Neural cell (in vitro differentiated cells): Measurements from ENCODE around the gene CFAP65. TPM values are rescaled to one million over a fixed set of nuclear protein-coding genes. Genes with fewer than 3 reads are reported as not detected.

ENCODE experiments used
- H2AFZ ChIP-seq: fragments of 200-600, 300-800 bp; sonication (generic), shearing (Covaris generic); 2 replicates; pipeline ENCODE4 v1.6.0; 2014; ENCODE audit warnings: low read depth, mild to moderate bottlenecking, antibody characterized with exemption, low read length, moderate library complexity
- H3F3A ChIP-seq: fragments of 200-600 bp; shearing (Covaris generic); 2 replicates; pipeline ENCODE4 v1.6.1; 2016; ENCODE audit warnings: mild to moderate bottlenecking, moderate library complexity, mixed read lengths, antibody characterized with exemption, low read length; ENCODE audit not compliant: insufficient read depth, poor library complexity, severe bottlenecking
- H3K27ac ChIP-seq: fragments of 200-600, 300-800 bp; sonication (generic), shearing (Covaris generic); 2 replicates; pipeline ENCODE4 v1.5.1; 2014; ENCODE audit warnings: mild to moderate bottlenecking, low read length, moderate library complexity
- H3K27me3 ChIP-seq: fragments of 300-800, 200-600 bp; sonication (generic), shearing (Covaris generic); 2 replicates; pipeline ENCODE4 v1.6.0; 2014; ENCODE audit warnings: mild to moderate bottlenecking, low read depth, low read length, moderate library complexity; ENCODE audit not compliant: insufficient read depth
- H3K36me3 ChIP-seq: fragments of 300-800, 200-600 bp; sonication (generic), shearing (Covaris generic); 2 replicates; pipeline ENCODE4 v1.5.1; 2014; ENCODE audit warnings: mild to moderate bottlenecking, antibody characterized with exemption, low read length, moderate library complexity; ENCODE audit not compliant: insufficient read depth
- H3K4me2 ChIP-seq: fragments of 300-800, 200-600 bp; sonication (generic), shearing (Covaris generic); 2 replicates; pipeline ENCODE4 v1.6.0; 2014; ENCODE audit warnings: mild to moderate bottlenecking, low read length
- H3K4me3 ChIP-seq: fragments of 300-800, 200-600 bp; sonication (generic), shearing (Covaris generic); 2 replicates; pipeline ENCODE4 v1.5.1; 2014; ENCODE audit warnings: mild to moderate bottlenecking, low read length, moderate library complexity
- H3K79me2 ChIP-seq: fragments of 200-600 bp; shearing (Covaris generic); replicated peaks from 2 replicates; pipeline ENCODE4 v1.6.0; 2014; ENCODE audit warnings: mild to moderate bottlenecking, low read length, moderate library complexity; ENCODE audit not compliant: insufficient read depth
- H3K9ac ChIP-seq: fragments of 300-800, 200-600 bp; sonication (generic), shearing (Covaris generic); 2 replicates; pipeline ENCODE4 v1.6.1; 2016; ENCODE audit warnings: mild to moderate bottlenecking, low read length, mixed read lengths
- H3K9me2 ChIP-seq: fragments of 200-600 bp; shearing (Covaris generic); 2 replicates; pipeline ENCODE4 v1.6.1; 2016; ENCODE audit warnings: mild to moderate bottlenecking, low read length, mixed read lengths; ENCODE audit not compliant: insufficient read depth
- H3K9me3 ChIP-seq: fragments of 200-600, 300-800 bp; sonication (generic), shearing (Covaris generic); 2 replicates; pipeline ENCODE4 v1.6.1; 2016; ENCODE audit warnings: mild to moderate bottlenecking, mixed run types, low read length, moderate library complexity, mixed read lengths
- H4K20me1 ChIP-seq: fragments of 200-600 bp; shearing (Covaris generic); 2 replicates; pipeline ENCODE4 v1.6.1; 2016; ENCODE audit warnings: mild to moderate bottlenecking, mixed run types; ENCODE audit not compliant: insufficient read depth
- CTCF ChIP-seq: fragments of 450-650 bp; IDR thresholded peaks from 2 replicates; pipeline ENCODE4 v1.5.1; 2014; ENCODE audit warnings: antibody characterized with exemption, mild to moderate bottlenecking, moderate library complexity; ENCODE audit not compliant: poor library complexity, severe bottlenecking
- EP300 ChIP-seq: fragments of 450-650 bp; conservative IDR thresholded peaks from 2 replicates; pipeline ENCODE4 v1.6.1; 2014; ENCODE audit warnings: antibody characterized with exemption, mild to moderate bottlenecking, moderate library complexity; ENCODE audit not compliant: poor library complexity, severe bottlenecking
- EZH2 ChIP-seq: fragments of 200-600, 300-800 bp; shearing (Covaris generic), sonication (generic); IDR thresholded peaks from 2 replicates; pipeline ENCODE4 v1.6.1; 2014; ENCODE audit warnings: antibody characterized with exemption, low read length, borderline replicate concordance, mild to moderate bottlenecking; ENCODE audit not compliant: insufficient read depth, poor library complexity, severe bottlenecking
- MXI1 ChIP-seq: fragments of 450-650 bp; conservative IDR thresholded peaks from 2 replicates; pipeline ENCODE4 v1.6.1; 2014; ENCODE audit warnings: antibody characterized with exemption, mild to moderate bottlenecking; ENCODE audit not compliant: poor library complexity, severe bottlenecking
- POLR2AphosphoS5 ChIP-seq: IDR thresholded peaks from 2 replicates; pipeline ENCODE4 v1.6.1; 2012
- RAD21 ChIP-seq: fragments of 450-650 bp; conservative IDR thresholded peaks from 2 replicates; pipeline ENCODE4 v1.6.1; 2014; ENCODE audit warnings: antibody characterized with exemption, mild to moderate bottlenecking, moderate library complexity
- REST ChIP-seq: IDR thresholded peaks from 2 replicates; pipeline ENCODE4 v1.6.1; 2012; ENCODE audit warnings: borderline replicate concordance
- SMC3 ChIP-seq: fragments of 450-650 bp; conservative IDR thresholded peaks from 2 replicates; pipeline ENCODE4 v1.6.1; 2014; ENCODE audit warnings: antibody characterized with exemption, mild to moderate bottlenecking, moderate library complexity; ENCODE audit not compliant: poor library complexity
- TAF1 ChIP-seq: IDR thresholded peaks from 2 replicates; pipeline ENCODE4 v1.6.1; 2012; ENCODE audit warnings: low read depth
- polyA plus RNA-seq: library from polyadenylated mRNA; depleted of rRNA; stranded (reverse); fragments of >200 nt; gene quantifications from 2 replicates; pipeline ENCODE4 v1.2.3, GENCODE V29; 2014

Gene CFAP65
- polyA plus RNA-seq, 1 donor from 2014 or later, result 1.1 TPM

- Histone ChIP-seq H3K9me3 (no peaks in the 10 kb centered on the region), H3K27me3 (peaks cover 36% of the 10 kb centered on the region), H3K9ac (no peak overlapping the region), H3K9me2 (no peaks in the 10 kb centered on the region), H3K4me3 (no peak overlapping the region), H3K27ac (no peak overlapping the region), H3K79me2 (no peaks in the 10 kb centered on the region), H4K20me1 (no peaks in the 10 kb centered on the region), H3K36me3 (no peaks in the 10 kb centered on the region), H3K4me2 (no peak overlapping the region), H2AFZ (no peak overlapping the region), H3F3A (no peaks in the 10 kb centered on the region)
- TF ChIP-seq POLR2AphosphoS5 (no peak), SMC3 (peak; percentile 18), RAD21 (peak; percentile 11), CTCF (peak; percentile 46), TAF1 (no peak), EZH2 (no peak)
Measured at GRCh38 chr2:219010162-219010756, 31.1 kb downstream of the CFAP65 start.

- Histone ChIP-seq H3K4me2 (no peak overlapping the region), H3F3A (no peaks in the 10 kb centered on the region), H4K20me1 (no peaks in the 10 kb centered on the region), H2AFZ (no peak overlapping the region), H3K9ac (no peak overlapping the region), H3K79me2 (no peaks in the 10 kb centered on the region), H3K9me3 (no peaks in the 10 kb centered on the region), H3K9me2 (no peaks in the 10 kb centered on the region), H3K4me3 (no peak overlapping the region), H3K27me3 (peaks cover 44% of the 10 kb centered on the region), H3K27ac (no peak overlapping the region), H3K36me3 (no peaks in the 10 kb centered on the region)
- TF ChIP-seq MXI1 (no peak), SMC3 (no peak), REST (no peak), EZH2 (no peak), POLR2AphosphoS5 (no peak), TAF1 (no peak), CTCF (no peak), EP300 (no peak), RAD21 (no peak)
Measured at GRCh38 chr2:219009294-219009693, 32.0 kb downstream of the CFAP65 start.
